Endodermal cell (in vitro differentiated cells): Measurements from ENCODE around the gene TEX9. TPM values are rescaled to one million over a fixed set of nuclear protein-coding genes. Genes with fewer than 3 reads are reported as not detected.

Experiments
- DNase-seq: peaks from one replicate; pipeline ENCODE4 v3.0.0-alpha.2; 2017
- H3K27ac ChIP-seq: 2 replicates; pipeline ENCODE4 v1.5.1; 2013; ENCODE audit warnings: mild to moderate bottlenecking, low read depth, low read length, moderate library complexity
- H3K27me3 ChIP-seq: 2 replicates; pipeline ENCODE4 v1.6.1; 2013; ENCODE audit warnings: mild to moderate bottlenecking, low read length, moderate library complexity; ENCODE audit not compliant: insufficient read depth, control insufficient read depth, poor library complexity, severe bottlenecking
- H3K36me3 ChIP-seq: 2 replicates; pipeline ENCODE4 v1.7.0; 2013; ENCODE audit warnings: mild to moderate bottlenecking, low read length, moderate library complexity; ENCODE audit not compliant: control insufficient read depth, insufficient read depth
- H3K4me1 ChIP-seq: one replicate; pipeline ENCODE4 v1.7.0; 2013; ENCODE audit warnings: low read length; ENCODE audit not compliant: control insufficient read depth, insufficient read depth
- H3K4me3 ChIP-seq: 2 replicates; pipeline ENCODE4 v1.5.1; 2013; ENCODE audit warnings: mild to moderate bottlenecking, low read length, moderate library complexity
- H3K9ac ChIP-seq: 2 replicates; pipeline ENCODE4 v1.6.1; 2013; ENCODE audit warnings: mild to moderate bottlenecking, low read length, moderate library complexity; ENCODE audit not compliant: poor library complexity, severe bottlenecking; ENCODE audit errors: extremely low read depth
- H3K9me3 ChIP-seq: 2 replicates; pipeline ENCODE4 v1.6.1; 2013; ENCODE audit warnings: mild to moderate bottlenecking, low read length, moderate library complexity; ENCODE audit not compliant: control insufficient read depth
- H3K27ac Mint-ChIP-seq: 2 replicates; pipeline ENCODE4 v1.8.0; 2020; ENCODE audit warnings: mixed read lengths
- H3K27me3 Mint-ChIP-seq: 2 replicates; pipeline ENCODE4 v1.8.0; 2021; ENCODE audit warnings: mild to moderate bottlenecking, mixed read lengths; ENCODE audit not compliant: insufficient read depth
- H3K36me3 Mint-ChIP-seq: 2 replicates; pipeline ENCODE4 v1.8.0; 2020; ENCODE audit warnings: low read depth, mixed read lengths
- H3K4me1 Mint-ChIP-seq: 2 replicates; pipeline ENCODE4 v1.8.0; 2020; ENCODE audit warnings: mixed read lengths
- H3K4me3 Mint-ChIP-seq: 2 replicates; pipeline ENCODE4 v1.8.0; 2020; ENCODE audit warnings: mild to moderate bottlenecking, moderate library complexity, mixed read lengths
- H3K9me3 Mint-ChIP-seq: 2 replicates; pipeline ENCODE4 v1.8.0; 2020; ENCODE audit warnings: mild to moderate bottlenecking, mixed read lengths
- CTCF ChIP-seq: fragments of 200-600 bp; sonication (generic); conservative IDR thresholded peaks from 2 replicates; pipeline ENCODE4 v1.5.0; 2021; ENCODE audit warnings: antibody characterized with exemption, mild to moderate bottlenecking
- WGBS, 2 experiments: methylation state at CpG; one replicate each; pipeline versions ENCODE4 v1.1.5 to v1.1.7; 2013; ENCODE audit warnings: missing lambda C conversion rate in 2 of 2, mixed read lengths in 1 of 2; ENCODE audit not compliant: insufficient coverage in 1 of 2, insufficient read length in 1 of 2; 5-methylcytosine and 5-hydroxymethylcytosine counted together
- total RNA-seq, 2 donors: library from RNA; stranded (reverse); fragmentation: NEBNext Ultra II Directional in 1 of 2; extraction: Animal tissue kit (Norgen Biotek cat#: 25700) in 1 of 2; gene quantifications; 2 replicates in 1 of 2; 3 replicates in 1 of 2; pipeline ENCODE4 v1.2.1, GENCODE V29; 2021

Gene TEX9
- total RNA-seq, 2 donors from 2014 or later: 8.7 to 10.2 TPM

- no peak overlapping the region for H3K4me3 ChIP-seq
- Mint-ChIP-seq H3K4me3 (no peak overlapping the region), H3K27ac (no peak overlapping the region), H3K9me3 (no peaks in the 10 kb centered on the region), H3K27me3 (peaks cover 2% of the 10 kb centered on the region), H3K36me3 (no peaks in the 10 kb centered on the region), H3K4me1 (no peaks in the 10 kb centered on the region)
- no peaks in the 10 kb centered on the region for H3K27me3 ChIP-seq
- no peaks in the 10 kb centered on the region for H3K9me3 ChIP-seq
- H3K9ac ChIP-seq: no peak overlapping the region
- no peak overlapping the region for H3K27ac ChIP-seq
- WGBS, 2 experiments: 84 to 100% methylated on average over 2 of the region's 2 CpGs
- TF ChIP-seq CTCF: no peak
- no peaks in the 10 kb centered on the region for H3K36me3 ChIP-seq
- DNase-seq: no peak
- no peaks in the 10 kb centered on the region for H3K4me1 ChIP-seq
These were observed 21.3 kb upstream of the TEX9 start for GRCh38 chr15:56343879-56344278.

GRCh38 chr15:56344336-56344735 lies 20.9 kb upstream of the TEX9 start:
- Mint-ChIP-seq H3K4me3 (no peak overlapping the region), H3K27ac (no peak overlapping the region), H3K36me3 (no peaks in the 10 kb centered on the region), H3K9me3 (no peaks in the 10 kb centered on the region), H3K27me3 (peaks cover 2% of the 10 kb centered on the region), H3K4me1 (no peaks in the 10 kb centered on the region)
- Histone ChIP-seq H3K9me3 (no peaks in the 10 kb centered on the region), H3K9ac (no peak overlapping the region), H3K27ac (no peak overlapping the region), H3K36me3 (no peaks in the 10 kb centered on the region), H3K27me3 (no peaks in the 10 kb centered on the region), H3K4me3 (no peak overlapping the region), H3K4me1 (no peaks in the 10 kb centered on the region)
- 95 to 100% methylated on average over 2 of the region's 2 CpGs for WGBS, 2 experiments
- DNase-seq: no peak
- TF ChIP-seq CTCF: no peak

- H3K36me3 ChIP-seq: no peaks in the 10 kb centered on the region
- H3K4me3 ChIP-seq: no peak overlapping the region
- H3K9me3 Mint-ChIP-seq: no peaks in the 10 kb centered on the region
- H3K9me3 ChIP-seq: no peaks in the 10 kb centered on the region
- WGBS, 2 experiments: 79 to 93% methylated on average over 2 to 3 of the region's 3 CpGs
- no peak overlapping the region for H3K4me3 Mint-ChIP-seq
- no peak overlapping the region for H3K27ac ChIP-seq
- H3K27ac Mint-ChIP-seq: no peak overlapping the region
- H3K36me3 Mint-ChIP-seq: no peaks in the 10 kb centered on the region
- peaks cover 4% of the 10 kb centered on the region for H3K4me1 Mint-ChIP-seq
- no peaks in the 10 kb centered on the region for H3K27me3 ChIP-seq
- DNase-seq: no peak
- H3K4me1 ChIP-seq: no peaks in the 10 kb centered on the region
- TF ChIP-seq CTCF: no peak
- peaks cover 2% of the 10 kb centered on the region for H3K27me3 Mint-ChIP-seq
- no peak overlapping the region for H3K9ac ChIP-seq
These were observed 18.8 kb upstream of the TEX9 start for GRCh38 chr15:56346414-56346813.
